ENCODE results near the gene DBNL.

- TF ChIP-seq REST (IDR thresholded peaks at IDR 0.05; ENCODE audit: low read depth), result no peak
- TF ChIP-seq EP300 (IDR thresholded peaks at IDR 0.05; ENCODE audit: borderline replicate concordance), result no peak
- TF ChIP-seq YY1 (IDR thresholded peaks at IDR 0.05; ENCODE audit: low read depth), result 0 out of 2 replicates have a peak, but pooled peaks have one; percentile 16
- TF ChIP-seq FOXM1 (IDR thresholded peaks at IDR 0.05; ENCODE audit: borderline replicate concordance, low read depth), result no peak
- no peak for TF ChIP-seq CEBPB (IDR thresholded peaks at IDR 0.05)
- TF ChIP-seq RAD21 (IDR thresholded peaks at IDR 0.05; ENCODE audit: low read depth), result no peak
- no peak for TF ChIP-seq MAX (IDR thresholded peaks at IDR 0.05)
- TF ChIP-seq TEAD4 (IDR thresholded peaks at IDR 0.05), result no peak
- no peak for TF ChIP-seq ZBTB7A (IDR thresholded peaks at IDR 0.05; ENCODE audit: low read depth)
- TF ChIP-seq TAF1 (IDR thresholded peaks at IDR 0.05; ENCODE audit: low read depth), result no peak
- TF ChIP-seq CREB1 (IDR thresholded peaks at IDR 0.05; ENCODE audit: low read depth), result no peak
- no peak for TF ChIP-seq USF1 (IDR thresholded peaks at IDR 0.05)
- no peak for TF ChIP-seq EGR1 (IDR thresholded peaks at IDR 0.05)
These were observed 21.1 kb downstream of the DBNL start, which contains the start of gene PGAM2 for GRCh38 chr7:44065431-44066110.

All from Ishikawa (cell line).